Endothelial cell of umbilical vein (primary cell): Measurements from ENCODE around the gene TRAF3. TPM values are rescaled to one million over a fixed set of nuclear protein-coding genes. Genes with fewer than 3 reads are reported as not detected.

Experiments used
- BruUV-seq: library from RNA; stranded (reverse); fragments of 400-500 nt; replicated peaks from 2 replicates; lab custom pipeline; 2021; lab: Mats Ljungman, UMichigan
- CTCF ChIA-PET: fragments of 300-600, 350-600 bp; sonication (Branson Sonifier 250); formaldehyde crosslinking; loops from one replicate; lab custom pipeline; 2021; ENCODE audit warnings: antibody characterized with exemption, inconsistent platforms; lab: Charles Lee
- POLR2A ChIA-PET: fragments of 300-600, 350-600 bp; sonication (Branson Sonifier 250); formaldehyde crosslinking; loops from one replicate; lab custom pipeline; 2021; ENCODE audit warnings: antibody characterized with exemption, inconsistent platforms; lab: Charles Lee
- DNase-seq: peaks from one replicate; pipeline ENCODE4 v3.0.0-alpha.2; 2011; ENCODE audit warnings: low read depth, low spot score
- FAIRE-seq: peaks from 2 replicates; lab custom pipeline; 2011; peaks lifted over from hg19 to GRCh38; lab: Jason Lieb, UNC
- H2AFZ ChIP-seq: 2 replicates; pipeline ENCODE4 v1.6.0; 2012; ENCODE audit warnings: low read depth, low read length, control low read depth, inconsistent platforms
- H3K27ac ChIP-seq: 2 replicates; pipeline ENCODE4 v1.5.1; 2011; ENCODE audit warnings: low read depth, mild to moderate bottlenecking, control low read depth, low read length, moderate library complexity; ENCODE audit not compliant: insufficient read depth
- H3K27me3 ChIP-seq, 2 experiments: 2 replicates each; pipeline versions ENCODE4 v1.6.0 to v1.6.1; 2011; ENCODE audit warnings: low read length in 2 of 2, mixed read lengths in 1 of 2; ENCODE audit not compliant: control insufficient read depth in 2 of 2, insufficient read depth in 2 of 2
- H3K36me3 ChIP-seq, 2 experiments: 2 replicates in 1 of 2; 3 replicates in 1 of 2; pipeline ENCODE4 v1.5.1; 2011; ENCODE audit warnings: low read length in 2 of 2, mild to moderate bottlenecking in 1 of 2, moderate library complexity in 1 of 2; ENCODE audit not compliant: control insufficient read depth in 2 of 2, insufficient read depth in 2 of 2; ENCODE audit errors: extremely low read depth in 1 of 2
- H3K4me1 ChIP-seq: 3 replicates; pipeline ENCODE4 v1.5.1; 2011; ENCODE audit warnings: mild to moderate bottlenecking, low read length; ENCODE audit not compliant: control insufficient read depth, insufficient read depth; ENCODE audit errors: extremely low read depth
- H3K4me2 ChIP-seq: 2 replicates; pipeline ENCODE4 v1.6.1; 2011; ENCODE audit warnings: low read length, control low read depth, mixed read lengths; ENCODE audit not compliant: insufficient read depth
- H3K4me3 ChIP-seq, 3 experiments: fragments of 200-600 bp in 1 of 3; sonication (generic), shearing (Covaris generic) in 1 of 3; replicated peaks in 1 of 3; 2 replicates each; pipeline ENCODE4 v1.5.1; 2011 to 2016; ENCODE audit warnings: control low read depth in 3 of 3, low read length in 3 of 3, mild to moderate bottlenecking in 2 of 3, inconsistent platforms in 1 of 3, low read depth in 1 of 3, moderate library complexity in 1 of 3; ENCODE audit not compliant: insufficient read depth in 1 of 3
- H3K79me2 ChIP-seq: 2 replicates; pipeline ENCODE4 v1.6.0; 2012; ENCODE audit warnings: low read length, inconsistent platforms; ENCODE audit not compliant: control insufficient read depth, insufficient read depth
- H3K9ac ChIP-seq: replicated peaks from 2 replicates; pipeline ENCODE3; 2011; ENCODE audit warnings: low read length, control low read depth; ENCODE audit not compliant: insufficient read depth; ENCODE audit errors: extremely low read depth
- H3K9me1 ChIP-seq: replicated peaks from 3 replicates; pipeline ENCODE4 v1.6.0; 2011; ENCODE audit warnings: mild to moderate bottlenecking, low read length; ENCODE audit not compliant: control insufficient read depth, insufficient read depth; ENCODE audit errors: extremely low read depth
- H3K9me3 ChIP-seq: replicated peaks from 2 replicates; pipeline ENCODE4 v1.5.1; 2012; ENCODE audit warnings: low read length, inconsistent platforms; ENCODE audit not compliant: control insufficient read depth, insufficient read depth
- H4K20me1 ChIP-seq: replicated peaks from 2 replicates; pipeline ENCODE3; 2011; ENCODE audit warnings: mild to moderate bottlenecking, low read length; ENCODE audit not compliant: control insufficient read depth, insufficient read depth; ENCODE audit errors: extremely low read depth
- CTCF ChIP-seq, 2 donors: IDR thresholded peaks; 1 replicate in 1 of 2; 2 replicates in 1 of 2; pipeline ENCODE4 v1.5.1; 2011; ENCODE audit warnings: low read length in 2 of 2, mild to moderate bottlenecking in 2 of 2, moderate library complexity in 2 of 2, control low read depth in 1 of 2, inconsistent platforms in 1 of 2, low read depth in 1 of 2; ENCODE audit not compliant: insufficient read depth in 1 of 2; ENCODE audit errors: extremely low read depth in 1 of 2
- EZH2 ChIP-seq: IDR thresholded peaks from 2 replicates; pipeline ENCODE4 v1.6.1; 2012; ENCODE audit warnings: borderline replicate concordance, low read depth, mild to moderate bottlenecking, moderate library complexity, low read length, inconsistent platforms; ENCODE audit not compliant: severe bottlenecking
- FOS ChIP-seq: IDR thresholded peaks from 2 replicates; pipeline ENCODE4 v1.6.1; 2011; ENCODE audit warnings: mild to moderate bottlenecking, low read length, moderate library complexity, borderline replicate concordance; ENCODE audit not compliant: insufficient read depth
- GATA2 ChIP-seq: IDR thresholded peaks from 2 replicates; pipeline ENCODE4 v1.7.0; 2011; ENCODE audit warnings: low read depth, mild to moderate bottlenecking, moderate library complexity, mixed read lengths, low read length; ENCODE audit not compliant: insufficient read length, insufficient read depth
- JUN ChIP-seq: IDR thresholded peaks from 2 replicates; pipeline ENCODE4 v1.6.1; 2011; ENCODE audit warnings: borderline replicate concordance, low read depth; ENCODE audit not compliant: insufficient read length, insufficient read depth
- MAX ChIP-seq: IDR thresholded peaks from 2 replicates; pipeline ENCODE4 v1.6.1; 2011; ENCODE audit not compliant: insufficient read depth, insufficient read length
- MYC ChIP-seq: IDR thresholded peaks from one replicate; pipeline ENCODE4 v1.6.1; 2011; ENCODE audit warnings: mild to moderate bottlenecking, low read depth, low read length
- POLR2A ChIP-seq: IDR thresholded peaks from 2 replicates; pipeline ENCODE4 v1.6.1; 2012; ENCODE audit warnings: low read depth, mild to moderate bottlenecking, control low read depth, low read length
- dilution Hi-C: fragments of 300-500 bp; cut with MboI; formaldehyde crosslinking; loops from one replicate; pipeline ENCODE4 v1.15.0; 2019; ENCODE audit warnings: low sequenced_read_pairs; ENCODE audit not compliant: extremely low pct_ligation_motif_present
- intact Hi-C: fragments of 100-400 bp; cut with micrococcal nuclease; formaldehyde crosslinking; loops from one replicate; pipeline ENCODE4 v1.10.0; 2022
- polyA plus RNA-seq, 4 experiments: library from polyadenylated mRNA; depleted of rRNA in 3 of 4; stranded (reverse) in 3 of 4; unstranded in 1 of 4; fragments of >200 nt; gene quantifications; 2 replicates each; pipeline versions ENCODE4 v1.2.1 to v1.2.3, GENCODE V29; 2011 to 2012; ENCODE audit warnings: missing spikeins in 1 of 4
- total RNA-seq: library from RNA; stranded (reverse); gene quantifications from 2 replicates; pipeline ENCODE4 v1.2.3, GENCODE V29; 2021

Gene TRAF3
- total and polyA plus RNA-seq, 2 donors (not counting 3 experiments of a cell fraction or from before 2014, with no cell fraction given) = 14.4 to 27.6 TPM

- Histone ChIP-seq H2AFZ (no peak overlapping the region), H3K4me1 (no peaks in the 10 kb centered on the region), H3K9ac (no peak overlapping the region), H3K27ac (no peak overlapping the region), H3K4me3 (no peak overlapping the region), H4K20me1 (no peaks in the 10 kb centered on the region), H3K36me3 (peaks cover 13 to 42% of the 10 kb centered on the region in 2 experiments), H3K27me3 (peaks cover 0 to under 1% of the 10 kb centered on the region in 2 experiments), H3K79me2 (no peaks in the 10 kb centered on the region), H3K9me1 (no peaks in the 10 kb centered on the region), H3K4me2 (no peak overlapping the region), H3K9me3 (no peaks in the 10 kb centered on the region)
- dilution Hi-C loops = no loop called here
- no peak for TF ChIP-seq JUN
- no peak for TF ChIP-seq GATA2
- TF ChIP-seq MYC = no peak
- no peak for TF ChIP-seq CTCF (IDR thresholded peaks at IDR 0.05; ENCODE audit: extremely low read depth in 1 of 2, insufficient read depth in 1 of 2, low read depth in 1 of 2, low read length in 2 of 2)
- no peak for TF ChIP-seq FOS
- no peak for TF ChIP-seq MAX
- TF ChIP-seq EZH2 = no peak
- TF ChIP-seq POLR2A = no peak
- BruUV-seq = no TSS peak
- ChIA-PET CTCF (interaction anchor here (1.2 kb wide), 1 partner anchor 241 kb away, joined by 4 read pairs; no protein-coding TSS in a partner anchor), POLR2A (no interaction called here)
- DNase-seq (no peak), FAIRE-seq (no peak)
- intact Hi-C loops = no loop called here
Observed at GRCh38 chr14:102935756-102936155, 158.5 kb downstream of the TRAF3 start.
